HG02610 (cell line): ENCODE data around the gene GTF3A.

ENCODE experiments used
- ATAC-seq: cut with Tn5 transposase; IDR thresholded peaks from one replicate; pipeline ENCODE4 v1.9.1; 2021; ENCODE audit warnings: mild to moderate bottlenecking, moderate library complexity; ENCODE audit not compliant: unreplicated experiment

GTF3A gene

DNA sequence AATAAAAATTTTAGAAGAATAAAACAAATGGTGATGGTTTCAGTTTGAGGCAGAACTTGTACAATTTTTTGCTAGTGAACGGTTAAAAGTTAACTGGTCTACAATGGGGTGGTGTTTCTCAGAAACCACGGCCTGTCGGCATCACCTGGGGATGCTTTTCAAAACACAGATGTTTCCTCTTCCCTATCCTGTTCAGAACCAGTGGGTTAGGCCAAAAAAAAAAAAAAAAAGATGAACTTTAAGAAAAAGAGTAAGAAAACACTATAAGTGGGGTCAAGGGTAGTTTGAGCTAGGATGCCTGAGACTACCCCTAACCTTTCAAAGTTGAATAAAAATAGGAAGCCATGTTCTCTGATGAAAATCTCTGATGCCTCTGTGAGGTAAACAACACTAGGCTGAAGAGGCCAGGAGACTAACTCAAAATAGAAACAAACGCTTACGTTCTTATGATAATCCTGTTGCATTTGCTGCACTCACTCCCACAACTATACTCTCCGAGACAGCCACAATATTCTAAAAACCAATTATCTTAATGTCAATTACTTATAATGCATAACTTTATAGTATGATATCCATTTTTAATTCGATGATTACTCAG lies 22.7 kb downstream of the GTF3A start:
- ATAC-seq, result no peak

DNA sequence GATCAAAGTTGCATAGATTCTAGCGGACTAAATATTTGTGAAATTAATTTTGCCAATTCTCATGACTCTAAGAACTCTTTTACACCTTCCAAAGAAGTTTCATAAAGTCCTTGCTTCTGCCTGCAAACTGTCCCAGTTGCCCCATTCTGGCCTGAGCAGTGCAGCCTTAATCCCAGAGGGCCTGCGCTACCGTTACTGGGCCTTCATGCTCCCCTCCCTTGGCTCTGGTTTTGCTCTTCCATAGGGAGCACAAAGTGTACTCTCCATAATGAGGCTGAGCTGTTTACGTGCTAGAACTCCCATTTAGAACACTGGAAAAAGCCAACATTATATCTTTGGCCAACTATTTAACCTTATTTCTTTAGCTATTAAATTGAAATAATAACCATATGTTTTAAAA lies 23.9 kb downstream of the GTF3A start:
- no peak for ATAC-seq

DNA sequence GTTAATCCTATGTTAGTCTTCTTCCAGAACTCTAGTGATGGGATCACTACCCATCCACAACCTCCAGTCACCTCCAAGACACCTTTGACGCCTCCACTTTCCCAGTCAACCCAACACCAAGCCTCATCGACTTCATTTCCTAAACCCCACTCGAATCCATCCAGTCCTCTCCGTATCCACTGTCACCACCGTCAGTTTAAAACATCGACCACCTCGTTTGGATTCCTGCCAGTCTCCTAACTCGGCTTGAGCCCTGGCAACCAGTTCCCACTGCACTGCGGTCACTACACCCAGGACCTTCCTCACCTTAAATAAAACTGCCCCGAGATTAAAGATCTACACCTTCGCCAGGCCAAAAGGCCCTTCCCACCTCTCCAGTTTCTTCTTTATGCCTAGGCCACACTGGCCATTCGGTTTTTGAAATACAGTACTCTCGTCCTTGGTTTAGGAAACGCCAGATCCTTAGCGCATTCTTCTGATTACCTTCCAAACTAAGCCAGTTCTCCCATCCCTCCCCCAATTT lies 24.7 kb downstream of the GTF3A start:
- ATAC-seq, result no peak

DNA sequence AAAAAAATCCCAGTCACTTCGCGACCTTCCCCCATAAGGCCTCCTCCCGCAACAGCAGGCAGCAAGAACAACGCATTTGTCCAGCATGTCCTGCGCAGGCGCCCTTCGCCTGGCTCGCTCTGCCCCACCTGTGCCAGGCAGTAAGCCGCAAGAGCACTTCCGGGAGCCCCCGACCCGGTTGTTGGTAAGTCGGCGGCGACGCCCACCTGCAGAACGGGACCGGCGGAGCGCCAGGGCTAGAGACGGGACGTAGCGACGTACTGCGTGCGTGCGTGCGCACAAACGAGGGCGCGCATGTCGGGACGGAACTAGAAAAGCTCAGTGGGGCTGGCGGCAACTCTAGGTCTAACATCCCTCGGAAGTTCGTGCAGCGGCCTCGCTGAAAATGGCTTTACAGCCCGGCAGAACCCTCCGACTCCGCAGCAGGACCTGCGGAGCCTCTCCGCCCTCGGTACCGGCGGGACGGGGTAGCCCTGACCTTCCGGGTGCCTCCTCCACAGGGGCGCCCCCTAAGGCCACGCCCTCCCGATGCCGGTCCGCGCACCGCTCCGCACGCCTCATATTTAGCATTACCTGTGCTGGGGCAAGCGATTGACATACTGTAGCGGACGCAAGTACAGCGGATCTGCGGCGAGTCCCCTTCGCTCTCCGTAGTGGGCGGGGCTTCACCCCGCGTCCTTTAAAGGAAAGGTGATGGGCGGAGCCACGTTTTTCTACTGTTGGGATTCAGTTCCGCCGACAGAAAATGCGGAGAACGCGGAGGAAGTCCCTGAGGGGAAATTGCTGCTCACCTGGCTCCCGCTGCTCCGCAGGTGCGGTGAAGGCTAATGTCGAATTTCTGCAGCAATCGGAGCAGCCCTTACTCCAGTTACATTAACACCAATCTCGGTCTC lies 25.8 kb downstream of the GTF3A start, which contains the start of gene MTIF3:
Gene MTIF3 (minus strand): TSS at position 629 of the 893 bp plus-strand sequence. CDS start 10,116 bp downstream, outside the sequence.
- peak; percentile 91 for ATAC-seq

DNA sequence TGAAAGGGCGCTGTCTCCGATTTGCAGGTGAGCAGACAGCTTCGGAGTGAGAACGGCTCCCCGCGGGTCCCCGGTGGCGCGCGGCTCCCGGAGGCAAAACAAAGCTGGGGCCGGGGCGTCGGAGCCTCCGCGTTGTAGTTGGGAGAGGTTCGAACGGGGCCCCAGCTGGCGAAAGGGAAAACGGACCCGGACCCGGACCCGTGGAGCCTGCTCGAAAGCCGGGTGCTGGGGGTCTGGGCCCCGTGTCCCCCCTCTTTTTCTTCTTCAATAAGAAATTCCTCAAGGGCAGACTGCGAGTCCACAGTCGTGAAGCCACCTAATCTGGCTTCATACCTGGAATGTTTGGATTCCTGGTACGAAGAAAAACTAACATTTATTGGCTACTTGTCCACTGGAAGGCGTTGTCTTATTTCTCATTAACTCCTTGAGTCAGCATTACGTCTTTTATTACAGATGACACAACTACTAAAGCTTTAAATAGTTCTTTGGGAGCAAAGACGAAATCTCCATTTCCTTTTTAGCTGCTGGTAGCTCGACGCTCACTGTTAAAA lies 26.6 kb downstream of the GTF3A start:
- no peak for ATAC-seq

DNA sequence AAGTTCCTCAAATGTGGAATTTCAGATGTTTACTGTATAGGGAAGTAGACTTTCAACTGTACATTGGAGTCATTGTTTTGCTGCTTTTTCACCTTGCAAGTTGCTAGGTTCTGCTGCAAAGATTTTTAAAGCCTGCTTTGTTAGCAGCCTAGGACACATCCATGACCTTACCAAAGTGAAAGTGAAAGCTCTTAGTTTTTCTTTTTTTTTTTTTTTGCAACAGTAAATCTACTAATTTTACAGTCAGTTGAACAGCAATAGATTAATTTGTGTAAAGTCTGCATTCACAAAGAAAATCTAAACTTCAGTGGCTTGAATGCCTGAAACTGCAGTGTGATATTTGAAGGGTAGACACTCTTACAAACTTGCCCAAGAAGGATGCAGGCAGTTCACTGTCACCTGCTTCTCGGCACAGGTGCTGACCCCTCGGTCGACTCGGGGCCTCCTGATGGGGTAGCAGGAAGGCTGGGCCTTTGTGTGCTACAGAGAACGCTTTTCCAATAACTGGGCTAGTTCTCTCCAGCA lies 31.0 kb downstream of the GTF3A start:
- no peak for ATAC-seq

DNA sequence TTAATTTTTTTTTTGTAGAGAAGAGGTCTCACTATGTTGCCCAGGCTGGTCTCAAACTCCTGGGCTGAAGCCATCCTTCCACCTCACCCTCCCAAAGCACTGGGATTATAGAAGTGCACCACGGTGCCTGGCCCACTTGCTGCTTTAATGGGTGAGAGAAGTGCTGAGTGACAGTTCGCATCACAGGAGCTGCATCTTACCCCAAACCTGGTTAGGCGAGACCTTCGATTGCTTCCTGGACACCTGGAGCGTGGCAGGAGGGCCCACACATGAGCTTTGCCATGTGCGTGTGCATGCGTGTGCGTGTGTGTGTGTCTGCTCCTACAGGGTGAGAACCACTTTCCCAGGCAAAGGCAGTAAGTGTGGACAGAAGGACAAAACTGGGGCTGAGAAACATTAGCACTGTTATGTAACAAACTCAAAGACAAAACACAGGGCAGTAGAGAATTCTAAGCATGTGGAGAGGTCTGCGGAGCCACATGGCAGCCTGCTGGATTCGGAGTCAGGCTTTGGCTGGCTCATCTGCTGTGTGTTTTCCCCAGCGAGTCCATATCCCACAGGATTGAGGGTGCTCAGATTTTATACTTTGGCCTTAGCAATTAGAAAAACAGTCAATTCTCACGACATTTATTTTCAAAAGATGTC lies 37.6 kb downstream of the GTF3A start:
- ATAC-seq, result no peak

DNA sequence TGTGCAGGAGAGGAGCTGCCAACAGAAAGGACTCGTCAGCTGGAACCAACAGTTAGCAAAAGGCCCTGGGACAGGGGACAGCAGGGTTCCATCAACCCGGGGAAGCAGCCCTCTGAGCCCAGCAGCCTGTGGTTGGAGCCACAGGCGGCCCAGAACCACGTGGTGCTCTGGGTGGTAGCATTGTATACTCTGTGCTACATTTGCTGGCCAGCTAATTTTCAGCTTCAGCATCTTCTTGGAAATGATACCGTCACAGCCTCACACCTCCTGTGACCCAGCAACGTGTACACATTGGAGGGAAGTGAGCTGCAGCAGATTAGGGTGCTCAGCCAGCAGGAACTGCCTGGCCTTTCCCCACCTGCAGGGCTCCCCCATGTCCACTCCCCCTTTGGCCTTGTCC lies 39.1 kb downstream of the GTF3A start:
- ATAC-seq, result no peak

DNA sequence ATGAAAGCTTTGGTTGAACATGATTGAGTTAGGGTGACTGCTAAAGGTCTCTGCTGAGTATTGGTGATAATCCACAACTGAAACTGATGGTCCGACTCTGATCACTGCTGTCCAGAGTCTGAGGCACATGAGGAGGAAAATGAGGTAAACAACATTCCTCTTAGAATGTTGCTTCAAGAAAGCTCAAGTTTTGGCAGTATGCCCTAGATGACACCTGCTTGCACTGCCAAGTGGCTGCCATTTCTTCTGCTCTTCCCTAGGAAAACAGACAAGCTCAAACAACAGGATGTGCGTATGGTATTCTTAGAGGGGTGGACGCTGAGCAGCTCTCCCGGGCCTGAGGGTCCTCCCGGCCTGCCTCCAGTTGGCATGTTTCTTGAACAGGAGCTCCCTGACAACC lies 41.2 kb downstream of the GTF3A start:
- no peak for ATAC-seq

DNA sequence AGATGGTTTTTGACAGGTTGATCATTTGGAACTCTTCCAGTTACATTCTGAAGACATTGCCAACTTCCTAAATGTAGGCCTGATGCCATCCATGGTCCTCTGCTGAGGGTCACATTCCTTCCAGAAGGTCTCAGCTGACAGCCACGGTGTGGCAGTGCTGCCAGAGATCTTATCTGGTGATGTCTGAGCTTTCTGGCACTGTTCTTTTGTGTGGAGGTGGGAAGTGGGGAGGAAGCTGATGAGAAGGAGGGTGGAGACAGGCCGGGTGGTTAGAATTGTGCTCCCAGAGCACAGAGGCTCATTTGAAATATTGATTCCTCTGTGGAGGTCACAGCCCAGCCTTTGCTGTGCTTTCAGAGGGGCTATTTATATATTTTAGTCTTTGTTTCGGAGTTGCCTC lies 42.1 kb downstream of the GTF3A start:
- no peak for ATAC-seq

DNA sequence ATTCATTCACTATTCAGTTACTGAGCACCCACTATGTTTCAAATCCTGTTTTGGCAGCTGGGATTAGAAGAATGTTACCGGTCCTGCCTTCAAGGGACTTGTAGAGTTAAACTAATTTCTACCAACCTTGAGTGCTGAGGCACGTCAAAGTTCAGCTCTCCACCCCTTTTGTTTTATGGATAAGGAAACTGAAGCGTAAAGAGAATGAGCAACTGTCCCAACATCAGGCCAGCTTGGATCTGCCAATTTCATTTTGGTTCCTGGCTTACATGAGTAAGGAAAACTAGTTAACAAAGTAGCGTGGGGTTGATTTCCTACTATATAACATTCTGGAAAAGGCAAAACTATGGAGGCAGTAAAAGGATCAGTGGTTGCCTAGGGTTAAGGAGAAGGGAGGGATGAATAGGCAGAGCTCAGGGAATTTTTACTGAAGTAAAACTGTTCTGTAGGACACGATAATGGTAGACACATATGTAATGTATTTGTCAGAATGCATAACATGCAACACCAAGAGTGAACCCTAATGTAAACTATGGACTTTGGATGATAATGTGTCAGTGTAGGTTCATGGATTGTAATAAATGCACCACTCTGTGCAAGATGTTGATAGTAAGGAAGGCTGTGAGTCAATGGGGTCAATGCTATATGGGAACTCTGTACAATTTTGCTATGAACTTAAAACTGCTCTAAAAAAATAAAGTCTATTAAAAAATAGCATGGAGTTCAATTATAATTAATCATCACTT lies 45.8 kb downstream of the GTF3A start:
- no peak for ATAC-seq

DNA sequence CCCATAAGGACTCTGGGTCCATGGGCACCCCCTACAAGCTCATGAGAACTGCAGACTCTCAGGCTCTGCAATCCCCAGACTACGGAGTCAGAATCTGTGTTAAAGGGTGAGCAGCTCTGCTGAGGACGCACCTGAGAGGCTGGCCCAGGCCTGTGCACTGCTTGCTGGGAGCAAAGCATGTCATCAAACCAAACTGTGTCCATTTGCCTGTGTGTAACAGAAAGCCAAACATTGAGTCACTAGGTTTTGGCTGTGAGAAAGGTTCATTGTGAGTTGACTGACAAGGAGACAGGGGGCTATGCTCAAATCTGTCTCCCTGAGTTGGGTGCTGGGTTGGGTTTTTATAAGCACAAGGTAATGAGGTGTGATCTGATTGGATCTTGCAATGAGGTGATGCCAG lies 48.0 kb downstream of the GTF3A start:
- no peak for ATAC-seq

DNA sequence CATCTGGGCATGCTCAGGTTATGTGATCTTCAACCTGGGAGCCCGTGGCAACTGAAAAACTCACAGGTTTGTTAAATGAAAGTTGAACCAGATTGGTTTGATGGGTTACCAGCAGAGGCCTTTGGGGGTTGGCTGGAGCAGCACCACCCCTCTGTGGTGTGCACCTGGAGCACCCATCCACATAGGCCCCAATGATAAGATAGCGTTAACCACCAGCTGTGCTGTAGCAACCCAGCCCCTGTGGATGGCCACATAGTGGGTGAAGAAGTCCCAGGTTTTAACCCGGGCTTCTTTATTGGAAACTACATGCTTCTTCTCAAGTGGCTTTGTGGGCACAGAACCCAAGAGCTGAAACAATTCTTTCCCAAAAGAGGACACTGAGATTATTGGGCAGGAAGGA lies 48.5 kb downstream of the GTF3A start:
- ATAC-seq, result no peak

DNA sequence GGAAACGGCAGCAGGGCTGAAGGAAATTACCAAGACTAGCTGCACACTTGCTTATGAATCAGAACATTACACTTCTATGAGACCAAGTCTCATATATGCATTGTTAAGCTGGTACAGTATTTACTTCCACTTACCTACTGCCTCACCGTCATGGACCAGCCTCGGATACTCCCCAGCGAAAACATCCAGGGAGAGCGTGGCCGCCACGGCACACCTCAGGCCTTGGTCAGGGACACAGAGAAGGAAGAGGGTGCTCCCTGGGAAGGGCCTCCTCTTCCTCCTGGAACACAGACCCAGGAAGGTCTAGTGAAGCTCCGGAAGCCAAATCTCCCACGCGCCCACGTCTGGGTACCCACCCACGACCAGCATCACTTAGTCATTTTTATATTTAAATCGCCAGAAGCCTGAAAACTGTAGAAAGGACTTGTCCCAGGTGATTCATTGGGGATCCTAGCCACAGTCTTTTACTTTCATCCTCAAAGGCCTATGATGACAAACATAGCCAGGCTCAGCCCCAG lies 50.4 kb downstream of the GTF3A start:
- ATAC-seq, result no peak

DNA sequence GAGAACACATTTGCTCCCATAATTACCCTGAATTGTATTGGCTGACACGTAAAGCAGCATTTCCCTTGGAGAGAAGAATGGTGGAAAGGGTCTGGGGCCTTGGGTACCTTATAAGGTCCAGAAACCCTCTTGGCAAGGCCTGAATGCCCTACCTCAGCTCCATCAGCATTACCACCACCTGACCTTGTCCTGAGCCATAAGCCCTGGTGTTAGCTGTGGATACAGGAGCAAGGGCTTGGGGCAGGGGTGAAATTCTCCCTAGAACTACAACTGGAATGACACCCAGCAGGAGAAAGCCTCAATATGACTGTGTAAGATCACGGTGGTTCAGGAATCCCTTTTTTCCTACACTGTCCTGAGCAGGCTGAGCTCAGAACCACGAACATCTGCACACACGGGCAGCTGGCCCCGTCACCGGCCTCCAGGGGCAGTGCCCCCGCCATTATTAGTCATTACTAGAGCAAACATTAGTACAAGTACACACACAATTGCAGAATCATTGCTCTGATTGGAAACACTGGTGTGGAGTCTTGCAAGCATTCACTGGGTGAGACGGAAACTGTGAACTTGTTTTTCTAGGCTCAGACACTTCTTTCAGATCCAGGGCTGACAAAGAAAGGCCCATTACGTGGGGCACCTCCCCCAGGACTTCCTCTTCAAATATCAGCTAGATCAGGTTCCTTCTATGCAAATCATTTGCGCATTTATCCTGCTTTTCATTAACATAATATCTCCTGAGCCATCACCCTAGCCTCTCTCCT lies 52.7 kb downstream of the GTF3A start:
- ATAC-seq, result peak; percentile 49

DNA sequence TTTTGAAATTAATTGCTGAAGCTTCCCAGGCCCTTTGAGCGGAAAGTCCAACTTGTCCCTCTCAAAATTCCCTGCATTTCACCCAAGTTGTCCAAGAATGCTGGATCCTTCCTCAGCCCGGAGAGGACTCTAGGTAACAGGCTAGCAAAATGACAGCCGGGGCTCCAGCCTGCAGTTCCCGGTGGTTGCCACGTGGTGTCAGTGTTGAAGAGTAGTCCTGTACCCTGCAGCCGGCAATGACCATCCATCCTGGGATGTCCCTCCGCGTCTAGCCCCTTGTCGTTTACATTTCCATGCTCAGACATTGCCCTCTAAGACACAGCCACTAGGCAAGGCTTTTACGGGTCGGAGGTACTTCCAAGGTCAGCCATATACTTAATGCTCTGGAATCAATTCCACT lies 57.3 kb downstream of the GTF3A start:
- ATAC-seq, result no peak

DNA sequence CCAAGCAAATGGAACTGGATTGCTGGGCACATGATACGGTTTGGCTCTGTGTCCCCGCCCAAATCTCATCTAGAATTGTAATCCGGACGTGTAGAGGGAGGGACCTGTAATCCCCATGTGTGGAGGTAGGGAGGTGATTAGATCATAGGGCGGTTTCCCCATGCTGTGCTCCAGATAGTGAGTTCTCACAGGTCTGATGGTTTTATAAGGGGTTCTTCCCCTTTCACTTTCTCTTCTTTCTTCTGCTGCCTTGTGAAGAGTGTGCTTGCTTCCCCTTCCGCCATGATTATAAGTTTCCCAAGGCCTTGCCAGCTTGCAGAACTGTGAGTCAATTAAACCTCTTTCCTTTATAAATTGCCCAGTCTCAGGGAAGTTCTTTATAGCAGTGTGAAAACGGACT lies 58.6 kb downstream of the GTF3A start:
- ATAC-seq, result peak; percentile 90

DNA sequence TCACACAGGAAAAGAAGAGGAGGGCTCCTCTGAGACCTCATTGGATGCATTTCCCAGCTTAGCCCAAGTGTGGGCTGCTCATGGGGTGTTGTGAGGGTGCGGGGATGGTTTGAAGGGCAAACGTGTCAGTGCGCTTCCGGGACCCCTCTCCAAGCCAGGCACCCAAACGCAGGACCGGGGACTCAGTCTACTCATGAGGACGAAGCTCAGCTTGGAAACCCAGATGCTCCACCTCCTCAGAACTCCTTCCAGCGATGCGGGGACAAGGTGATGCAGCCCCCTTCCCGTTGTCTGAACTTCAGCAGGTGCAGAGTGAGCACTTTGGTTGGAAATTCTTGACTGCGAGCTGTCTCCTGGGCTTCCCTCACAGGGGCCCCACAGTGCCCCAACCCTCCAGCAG lies 59.0 kb downstream of the GTF3A start:
- ATAC-seq, result peak; percentile 4
